PC-9 (cell line): ENCODE data around the gene RFX4. TPM values are rescaled to one million over a fixed set of nuclear protein-coding genes. Genes with fewer than 3 reads are reported as not detected.

Experiments
- BruUV-seq: library from RNA; stranded (reverse); fragments of 400-500 nt; replicated peaks from 2 replicates; lab custom pipeline; 2021; lab: Mats Ljungman, UMichigan
- CTCF ChIA-PET: fragments of 300-600 bp; sonication (Branson Sonifier 250); formaldehyde crosslinking; loops from one replicate; lab custom pipeline; 2022; ENCODE audit warnings: antibody characterized with exemption; lab: Charles Lee
- POLR2A ChIA-PET: fragments of 300-600 bp; sonication (Branson Sonifier 250); formaldehyde crosslinking; loops from one replicate; lab custom pipeline; 2022; ENCODE audit warnings: antibody characterized with exemption; ENCODE audit not compliant: unreplicated experiment; lab: Charles Lee
- DNase-seq, 2 experiments: peaks; one replicate each; pipeline versions ENCODE4 v3.0.0 to v3.0.0-alpha.2; 2015 to 2022; ENCODE audit warnings: mixed read lengths in 1 of 2
- H2AFZ ChIP-seq: fragments of 200-600 bp; sonication (generic); 2 replicates; pipeline ENCODE4 v1.8.1; 2017; ENCODE audit warnings: antibody characterized with exemption
- H3F3A ChIP-seq: fragments of 200-600 bp; sonication (generic); 2 replicates; pipeline ENCODE4 v1.8.1; 2017; ENCODE audit warnings: antibody characterized with exemption, mild to moderate bottlenecking, low read depth; ENCODE audit not compliant: insufficient read depth
- H3K27ac ChIP-seq: fragments of 200-600 bp; sonication (generic); 2 replicates; pipeline ENCODE4 v1.6.1; 2016; ENCODE audit warnings: mixed run types
- H3K27me3 ChIP-seq: fragments of 200-600 bp; sonication (generic); 2 replicates; pipeline ENCODE4 v1.6.1; 2016; ENCODE audit warnings: low read depth, mixed run types; ENCODE audit not compliant: insufficient read depth
- H3K36me3 ChIP-seq: fragments of 200-600 bp; sonication (generic); 2 replicates; pipeline ENCODE4 v1.6.1; 2016; ENCODE audit warnings: low read depth, mixed run types
- H3K4me1 ChIP-seq: fragments of 200-600 bp; sonication (generic); replicated peaks from 2 replicates; pipeline ENCODE4 v1.6.1; 2016; ENCODE audit warnings: mixed run types; ENCODE audit not compliant: insufficient read depth
- H3K4me2 ChIP-seq: fragments of 200-600 bp; sonication (generic); 2 replicates; pipeline ENCODE4 v1.6.1; 2017; ENCODE audit warnings: mixed run types
- H3K4me3 ChIP-seq: fragments of 200-600 bp; sonication (generic); 2 replicates; pipeline ENCODE4 v1.6.1; 2016; ENCODE audit warnings: mixed run types
- H3K79me2 ChIP-seq: fragments of 200-600 bp; sonication (generic); 2 replicates; pipeline ENCODE4 v1.6.1; 2017; ENCODE audit warnings: low read depth, mixed run types
- H3K9me2 ChIP-seq: fragments of 200-600 bp; sonication (generic); 2 replicates; pipeline ENCODE4 v1.8.1; 2017; ENCODE audit warnings: mild to moderate bottlenecking; ENCODE audit not compliant: insufficient read depth
- H3K9me3 ChIP-seq: fragments of 200-600 bp; sonication (generic); 2 replicates; pipeline ENCODE4 v1.8.1; 2016; ENCODE audit warnings: low read depth; ENCODE audit not compliant: insufficient read depth
- H4K20me1 ChIP-seq: fragments of 200-600 bp; sonication (generic); 2 replicates; pipeline ENCODE4 v1.8.1; 2017; ENCODE audit not compliant: insufficient read depth
- EZH2 ChIP-seq: fragments of 200-600 bp; sonication (generic); IDR thresholded peaks from 2 replicates; pipeline ENCODE4 v1.8.0; 2017; ENCODE audit warnings: antibody characterized with exemption, low read depth
- intact Hi-C: fragments of 100-400 bp; cut with micrococcal nuclease; formaldehyde crosslinking; loops from one replicate; pipeline ENCODE4 v1.10.0; 2022; ENCODE audit not compliant: unreplicated experiment
- total RNA-seq: library from RNA; stranded (reverse); gene quantifications from 2 replicates; pipeline ENCODE4 v1.2.3, GENCODE V29; 2021
- TF ChIP-seq, protein P1 (sequence below): fragments of 200-600 bp; sonication (generic); conservative IDR thresholded peaks from 2 replicates; pipeline ENCODE4 v1.6.1; 2017; ENCODE audit warnings: mixed run types, antibody characterized with exemption, mild to moderate bottlenecking, moderate library complexity

The RFX4 gene
- total RNA-seq, 1 experiment from 2014 or later = not detected

DNA sequence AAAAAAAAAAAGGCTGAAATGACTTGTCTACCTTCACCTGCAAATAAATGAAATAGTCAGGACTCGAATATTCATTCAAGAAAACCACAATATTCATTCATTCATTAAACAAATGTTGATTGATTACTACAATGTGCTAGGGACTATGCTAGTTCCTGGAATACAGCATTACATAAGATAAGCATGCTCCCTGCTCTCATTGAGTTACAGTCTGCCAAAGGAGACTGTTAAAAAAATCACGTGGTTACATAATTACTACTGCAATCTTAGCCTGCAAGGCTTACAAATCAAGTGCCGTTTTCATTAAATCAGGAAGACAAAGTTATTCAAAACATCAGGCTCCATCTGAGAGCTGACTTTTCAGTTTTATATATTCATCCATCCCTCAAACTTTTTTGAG is 121.3 kb downstream of the RFX4 start:
- no peaks in the 10 kb centered on the region for H4K20me1 ChIP-seq
- no peaks in the 10 kb centered on the region for H3K9me2 ChIP-seq
- BruUV-seq = no TSS peak
- H3K27ac ChIP-seq = no peak overlapping the region
- no peak overlapping the region for H3K4me3 ChIP-seq
- no peak overlapping the region for H2AFZ ChIP-seq
- ChIA-PET CTCF (no interaction called here), POLR2A (no interaction called here)
- no peaks in the 10 kb centered on the region for H3K36me3 ChIP-seq
- intact Hi-C loops = no loop called here
- H3K79me2 ChIP-seq = no peaks in the 10 kb centered on the region
- H3K27me3 ChIP-seq = peaks cover 9% of the 10 kb centered on the region
- H3F3A ChIP-seq = no peaks in the 10 kb centered on the region
- DNase-seq = no peak
- no peak overlapping the region for H3K4me2 ChIP-seq
- no peak for TF ChIP-seq EZH2
- TF ChIP-seq, protein P1, sequence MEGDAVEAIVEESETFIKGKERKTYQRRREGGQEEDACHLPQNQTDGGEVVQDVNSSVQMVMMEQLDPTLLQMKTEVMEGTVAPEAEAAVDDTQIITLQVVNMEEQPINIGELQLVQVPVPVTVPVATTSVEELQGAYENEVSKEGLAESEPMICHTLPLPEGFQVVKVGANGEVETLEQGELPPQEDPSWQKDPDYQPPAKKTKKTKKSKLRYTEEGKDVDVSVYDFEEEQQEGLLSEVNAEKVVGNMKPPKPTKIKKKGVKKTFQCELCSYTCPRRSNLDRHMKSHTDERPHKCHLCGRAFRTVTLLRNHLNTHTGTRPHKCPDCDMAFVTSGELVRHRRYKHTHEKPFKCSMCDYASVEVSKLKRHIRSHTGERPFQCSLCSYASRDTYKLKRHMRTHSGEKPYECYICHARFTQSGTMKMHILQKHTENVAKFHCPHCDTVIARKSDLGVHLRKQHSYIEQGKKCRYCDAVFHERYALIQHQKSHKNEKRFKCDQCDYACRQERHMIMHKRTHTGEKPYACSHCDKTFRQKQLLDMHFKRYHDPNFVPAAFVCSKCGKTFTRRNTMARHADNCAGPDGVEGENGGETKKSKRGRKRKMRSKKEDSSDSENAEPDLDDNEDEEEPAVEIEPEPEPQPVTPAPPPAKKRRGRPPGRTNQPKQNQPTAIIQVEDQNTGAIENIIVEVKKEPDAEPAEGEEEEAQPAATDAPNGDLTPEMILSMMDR = no peak
- no peaks in the 10 kb centered on the region for H3K4me1 ChIP-seq
- H3K9me3 ChIP-seq = peaks cover 3% of the 10 kb centered on the region; the same call in 1 of the 2 replicates

DNA sequence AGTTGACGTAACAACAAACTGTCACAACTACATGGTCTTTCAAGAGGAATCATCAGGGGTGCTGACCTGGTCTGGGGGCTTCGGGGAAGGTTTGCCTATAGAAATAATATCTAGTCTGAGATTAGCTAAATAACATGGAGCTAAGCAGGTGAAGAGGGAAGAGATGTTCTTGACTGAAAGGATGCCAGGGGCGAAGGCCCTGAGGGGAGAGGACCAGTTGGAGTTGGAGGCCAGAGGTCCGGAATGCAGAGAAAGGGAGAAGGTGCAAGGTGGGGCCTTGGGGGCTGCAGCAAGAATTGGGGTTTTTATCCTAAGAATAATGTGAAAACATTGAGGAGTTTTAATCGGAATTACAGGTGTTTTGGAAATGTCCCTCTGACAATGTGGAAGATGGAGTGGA is 123.2 kb downstream of the RFX4 start:
- Histone ChIP-seq H3F3A (no peaks in the 10 kb centered on the region), H3K4me1 (no peaks in the 10 kb centered on the region), H3K27ac (no peak overlapping the region), H3K4me2 (no peak overlapping the region), H3K79me2 (no peaks in the 10 kb centered on the region), H3K4me3 (no peak overlapping the region), H3K9me2 (no peaks in the 10 kb centered on the region), H2AFZ (no peak overlapping the region), H3K27me3 (peaks cover 9% of the 10 kb centered on the region), H3K36me3 (no peaks in the 10 kb centered on the region), H3K9me3 (peaks cover 3% of the 10 kb centered on the region; the same call in 1 of the 2 replicates), H4K20me1 (no peaks in the 10 kb centered on the region)
- ChIA-PET POLR2A (no interaction called here), CTCF (no interaction called here)
- no TSS peak for BruUV-seq
- intact Hi-C loops = no loop called here
- no peak for TF ChIP-seq EZH2
- no peak for DNase-seq

DNA sequence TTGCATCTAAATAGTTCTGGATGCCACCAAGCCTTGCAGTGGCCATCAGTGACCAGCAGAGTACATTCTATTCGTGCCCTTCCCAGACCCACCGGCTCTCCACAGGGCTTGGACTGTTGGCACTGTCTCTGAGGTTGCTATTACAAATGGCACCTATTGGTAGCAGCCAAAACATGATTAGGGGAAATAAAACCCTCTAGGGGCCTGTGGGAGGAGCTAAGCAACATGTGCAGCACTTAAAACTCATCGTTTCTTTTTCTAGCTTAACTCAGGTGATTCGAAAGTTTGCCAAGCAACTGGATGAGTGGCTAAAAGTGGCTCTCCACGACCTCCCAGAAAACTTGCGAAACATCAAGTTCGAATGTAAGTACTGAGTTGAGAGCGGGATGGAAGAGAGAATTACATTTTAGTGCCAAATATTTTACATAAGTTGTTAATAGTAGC is 126.3 kb downstream of the RFX4 start:
- Histone ChIP-seq H3K4me2 (no peak overlapping the region), H3K4me3 (no peak overlapping the region), H3K27me3 (peaks cover 7% of the 10 kb centered on the region), H2AFZ (no peak overlapping the region), H3K9me3 (no peaks in the 10 kb centered on the region), H3K9me2 (no peaks in the 10 kb centered on the region), H3K27ac (no peak overlapping the region), H4K20me1 (no peaks in the 10 kb centered on the region), H3F3A (no peaks in the 10 kb centered on the region), H3K36me3 (no peaks in the 10 kb centered on the region), H3K79me2 (no peaks in the 10 kb centered on the region), H3K4me1 (no peaks in the 10 kb centered on the region)
- POLR2A ChIA-PET = no interaction called here
- intact Hi-C loops = no loop called here
- TF ChIP-seq, protein P1 = no peak; the same call in 1 of the 2 replicates
- no peak for TF ChIP-seq EZH2
- CTCF ChIA-PET = no interaction called here
- BruUV-seq = no TSS peak
- no peak for DNase-seq
